GM04504 (cell line): ENCODE data around the gene MED16.
"Not testable (repeated sequence)": the region's sequence is repeated elsewhere in the genome, so short reads cannot be mapped to it uniquely, and the experiment has no call there.

Experiments
- DNase-seq: peaks from one replicate; pipeline ENCODE4 v3.0.0-alpha.2; 2012; ENCODE audit warnings: low read depth

Gene MED16

DNA sequence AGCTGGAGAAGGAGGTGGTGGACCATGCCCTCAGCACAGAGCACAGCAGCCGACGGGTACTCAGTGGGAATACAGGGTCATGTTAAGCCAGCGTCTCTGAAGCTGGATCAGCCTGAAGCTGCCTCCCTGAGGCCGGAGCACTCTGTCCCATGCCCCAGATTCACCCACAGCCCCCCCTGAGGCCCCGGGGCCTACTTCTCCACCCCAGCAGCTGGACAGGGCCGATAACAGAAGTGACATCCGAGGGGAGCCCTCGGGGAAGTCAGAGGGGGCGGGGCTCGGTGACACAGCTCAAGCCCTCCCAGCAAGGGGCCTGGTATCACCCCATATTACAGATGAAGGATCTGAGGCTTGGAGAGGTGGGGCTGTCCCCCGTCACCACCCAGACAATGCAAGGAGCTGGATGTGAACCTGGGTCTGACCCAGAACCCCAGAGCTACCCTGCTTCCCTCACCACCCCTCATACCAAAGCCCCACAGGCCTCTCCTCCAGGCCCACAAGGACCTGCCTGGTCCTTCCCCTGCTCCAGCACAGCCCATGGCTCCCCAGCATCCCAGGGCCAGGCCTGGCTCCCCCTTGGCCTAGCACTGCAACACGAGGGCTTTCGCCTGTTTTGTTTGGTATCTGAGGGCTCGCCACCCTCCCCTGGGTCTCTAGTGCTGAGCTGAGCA lies 14.3 kb upstream of the MED16 start:
- no peak for DNase-seq

DNA sequence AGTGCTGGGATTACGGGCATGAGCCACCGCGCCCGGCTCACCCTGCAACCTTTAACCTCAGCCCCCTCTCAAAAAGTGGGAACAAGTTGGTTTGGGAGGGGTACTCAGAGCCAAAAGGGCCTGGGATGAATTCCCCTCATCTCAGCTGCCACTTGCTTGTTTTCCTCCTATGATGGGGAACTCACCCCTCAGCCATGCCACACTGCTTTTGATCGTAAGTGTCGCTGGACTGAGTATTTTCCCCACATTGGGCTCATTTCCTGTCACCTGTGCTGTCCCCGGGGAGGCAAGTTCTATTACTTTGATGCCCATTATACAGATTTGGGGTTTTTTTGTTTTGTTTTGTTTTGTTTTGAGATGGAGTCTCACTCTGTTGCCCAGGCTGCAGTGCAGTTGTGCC lies 13.5 kb upstream of the MED16 start:
- no peak for DNase-seq

DNA sequence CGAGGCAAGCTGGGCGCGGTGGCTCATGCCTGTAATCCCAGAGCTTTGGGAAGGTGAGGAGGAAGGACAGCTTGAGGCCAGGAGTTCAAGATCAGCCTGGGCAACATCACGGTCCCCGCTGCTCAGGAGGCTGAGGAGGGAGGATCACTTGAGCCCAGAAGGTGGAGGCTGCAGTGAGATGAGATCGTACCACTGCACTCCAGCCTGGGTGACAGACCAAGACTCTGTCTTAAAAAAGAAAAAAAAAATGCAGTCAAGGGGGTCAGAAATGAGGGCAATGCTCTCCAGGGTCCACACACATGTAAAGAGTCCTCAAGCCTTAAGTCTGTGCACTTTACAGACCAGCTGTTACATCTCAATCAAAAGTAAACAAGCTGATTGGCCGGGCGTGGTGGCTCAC lies 11.6 kb upstream of the MED16 start:
- DNase-seq: no peak

DNA sequence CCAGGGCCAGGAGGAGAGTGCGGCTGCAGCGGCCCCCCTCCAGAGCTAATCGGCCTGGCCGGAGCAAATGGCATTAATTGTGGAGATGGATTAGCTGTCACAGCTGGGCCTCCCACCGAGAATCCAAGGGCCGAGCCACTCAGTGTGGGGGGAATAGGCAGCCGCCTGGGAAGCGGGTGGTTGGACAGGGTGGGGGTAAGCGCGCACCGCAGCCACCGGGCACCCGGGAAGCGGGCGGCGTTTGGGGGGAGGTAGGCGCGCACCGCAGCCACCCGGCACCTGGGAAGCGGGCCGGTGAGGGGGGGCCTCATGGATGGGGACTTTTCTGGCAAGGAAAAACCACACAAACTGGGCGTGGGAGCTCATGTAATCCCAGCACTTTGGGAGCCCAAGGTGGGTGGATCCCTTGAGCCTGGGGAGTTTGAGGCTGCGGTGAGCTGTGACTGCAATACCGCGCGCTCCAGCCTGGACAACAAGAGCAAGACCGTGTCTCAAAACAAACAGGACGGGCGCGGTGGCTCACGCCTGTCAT lies 10.3 kb upstream of the MED16 start:
- DNase-seq: no peak

DNA sequence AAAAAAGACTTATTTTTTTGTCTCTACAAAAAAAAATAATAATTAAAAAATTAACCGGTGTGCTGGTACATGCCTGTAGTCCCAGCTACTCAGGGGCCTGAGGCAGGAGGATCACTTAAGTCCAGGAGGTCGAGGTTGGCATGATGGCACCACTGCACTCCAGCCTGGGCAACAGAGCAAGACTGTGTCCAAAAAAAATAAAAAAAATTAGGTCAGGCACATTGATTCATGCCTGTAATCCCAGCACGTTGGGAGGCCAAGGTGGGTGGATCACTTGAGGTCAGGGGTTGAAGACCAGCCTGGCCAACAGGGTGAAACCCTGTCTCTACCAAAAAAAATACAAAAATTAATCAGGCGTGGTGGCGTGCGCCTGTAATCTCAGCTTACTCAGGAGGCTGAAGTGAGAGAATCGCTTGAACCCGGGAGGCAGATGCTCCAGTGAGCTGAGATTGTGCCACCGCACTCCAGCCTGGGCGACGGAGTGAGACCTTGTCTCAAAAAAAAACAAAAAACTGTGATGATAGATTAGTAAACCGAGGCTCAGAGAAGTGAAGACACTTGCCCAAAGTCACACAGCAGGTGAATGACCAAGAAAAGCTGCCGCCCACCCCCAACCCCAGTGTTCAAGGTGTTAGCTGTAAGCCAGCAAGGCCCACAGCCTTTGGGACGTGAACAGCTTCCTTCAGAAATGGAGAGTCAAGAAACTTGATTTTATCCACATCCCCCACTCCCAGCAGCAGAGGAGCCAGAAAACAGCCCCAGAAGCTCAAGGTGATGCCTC lies 9.6 kb upstream of the MED16 start:
- no peak for DNase-seq

DNA sequence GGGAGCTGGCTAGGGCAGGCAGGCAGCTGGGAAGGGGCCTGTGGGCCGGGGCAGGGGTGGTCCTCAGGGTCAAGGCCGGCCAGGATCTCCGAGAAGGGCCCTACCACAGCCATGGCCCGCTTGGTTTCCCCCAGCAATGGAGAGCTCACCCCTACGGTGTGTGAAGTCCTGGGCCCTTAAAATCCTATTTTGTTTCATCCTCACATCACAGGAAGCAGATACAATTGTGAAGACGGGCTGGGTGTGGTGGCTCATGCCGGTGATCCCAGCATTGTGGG lies 9.0 kb upstream of the MED16 start:
- no peak for DNase-seq

DNA sequence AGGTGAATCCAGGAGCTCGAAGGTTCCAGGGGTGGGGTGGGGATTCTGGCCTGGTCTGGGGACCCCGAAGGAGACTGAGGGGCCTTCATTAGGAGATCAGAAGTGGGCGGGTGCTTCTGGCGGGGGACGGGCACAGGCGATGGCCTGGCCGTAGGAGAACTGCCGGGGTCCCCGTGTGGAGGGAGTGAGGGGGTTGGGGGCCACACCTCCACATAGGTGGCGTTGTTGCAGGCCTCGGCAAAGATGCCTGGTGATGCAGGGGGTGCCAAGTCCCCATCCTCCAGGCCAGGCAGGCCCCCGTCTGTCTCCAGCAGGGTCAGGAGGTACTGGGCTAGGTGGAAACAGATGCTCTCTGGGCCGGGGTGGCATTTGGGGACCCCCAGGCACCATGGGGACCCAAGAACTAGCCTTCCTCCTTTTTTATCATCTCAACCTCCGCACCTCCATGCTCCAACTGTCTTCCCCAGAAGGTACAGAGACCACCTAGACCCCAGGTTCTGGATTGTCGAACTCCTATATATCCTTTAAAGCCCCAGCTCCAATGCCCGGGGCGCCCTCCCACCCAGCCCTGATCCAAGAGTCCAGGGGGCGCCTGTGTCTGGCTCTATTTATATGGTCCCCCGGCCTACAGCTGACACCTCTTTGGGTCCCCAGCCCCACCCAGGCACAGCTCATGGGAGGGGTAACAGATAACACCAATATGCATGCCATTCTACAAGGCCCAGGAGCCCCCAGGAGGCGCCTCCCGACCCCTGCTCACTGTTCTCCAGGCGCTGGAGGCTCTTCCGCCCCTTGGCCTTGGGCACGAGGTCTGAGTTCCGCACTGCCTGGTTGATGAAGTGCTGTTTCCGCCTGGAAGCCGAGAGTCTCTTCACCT lies 8.5 kb upstream of the MED16 start:
- no peak for DNase-seq

DNA sequence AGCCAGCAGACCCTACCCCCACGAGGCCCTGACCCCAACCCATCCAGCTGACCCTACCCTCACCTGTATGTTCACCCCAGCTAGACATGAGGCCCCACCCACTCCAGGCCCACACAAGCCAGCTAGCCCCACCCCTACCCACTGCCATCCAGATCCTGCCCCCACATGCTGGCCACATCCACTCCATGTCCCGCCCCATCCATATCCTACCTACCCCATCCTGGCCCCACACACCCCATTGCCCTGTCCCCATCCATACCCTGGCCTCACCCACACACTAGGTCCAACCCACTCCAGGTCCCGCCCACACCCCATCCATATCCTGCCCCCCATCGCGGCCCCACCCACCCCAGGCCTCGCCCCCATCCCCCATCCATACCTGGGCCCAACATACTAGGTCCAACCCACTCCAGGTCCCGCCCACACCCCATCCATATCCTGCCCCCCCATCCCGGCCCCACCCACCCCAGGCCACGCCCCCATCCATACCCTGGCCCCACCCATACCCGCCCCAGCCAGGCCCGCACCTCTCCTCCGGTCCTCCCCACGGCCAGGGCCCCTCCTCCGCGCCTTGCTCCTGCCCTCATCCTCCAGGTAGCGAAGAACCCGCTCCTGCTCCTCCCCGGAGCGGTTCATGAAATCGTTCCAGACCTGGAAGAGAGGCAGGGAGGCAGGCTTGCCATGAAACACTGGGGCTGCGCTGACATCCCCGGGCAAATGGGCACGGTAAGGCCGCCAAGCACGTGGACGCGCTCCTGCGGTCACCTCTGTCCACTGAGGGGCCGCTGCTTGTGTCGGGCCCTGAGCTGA lies 7.5 kb upstream of the MED16 start:
- DNase-seq: no peak

DNA sequence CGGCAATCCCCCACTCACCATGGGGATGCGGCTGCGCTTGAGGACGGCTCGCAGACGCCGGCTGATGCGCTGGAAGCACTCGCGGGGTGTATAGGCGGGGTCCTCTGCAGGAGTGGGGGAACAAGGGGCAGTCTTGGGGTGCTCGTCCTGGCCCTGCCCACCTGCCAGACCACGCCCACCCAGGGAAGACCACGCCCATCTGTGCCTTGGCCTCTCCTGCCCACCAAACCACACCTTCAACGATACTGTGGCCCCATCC lies 7.0 kb upstream of the MED16 start:
- no peak for DNase-seq

DNA sequence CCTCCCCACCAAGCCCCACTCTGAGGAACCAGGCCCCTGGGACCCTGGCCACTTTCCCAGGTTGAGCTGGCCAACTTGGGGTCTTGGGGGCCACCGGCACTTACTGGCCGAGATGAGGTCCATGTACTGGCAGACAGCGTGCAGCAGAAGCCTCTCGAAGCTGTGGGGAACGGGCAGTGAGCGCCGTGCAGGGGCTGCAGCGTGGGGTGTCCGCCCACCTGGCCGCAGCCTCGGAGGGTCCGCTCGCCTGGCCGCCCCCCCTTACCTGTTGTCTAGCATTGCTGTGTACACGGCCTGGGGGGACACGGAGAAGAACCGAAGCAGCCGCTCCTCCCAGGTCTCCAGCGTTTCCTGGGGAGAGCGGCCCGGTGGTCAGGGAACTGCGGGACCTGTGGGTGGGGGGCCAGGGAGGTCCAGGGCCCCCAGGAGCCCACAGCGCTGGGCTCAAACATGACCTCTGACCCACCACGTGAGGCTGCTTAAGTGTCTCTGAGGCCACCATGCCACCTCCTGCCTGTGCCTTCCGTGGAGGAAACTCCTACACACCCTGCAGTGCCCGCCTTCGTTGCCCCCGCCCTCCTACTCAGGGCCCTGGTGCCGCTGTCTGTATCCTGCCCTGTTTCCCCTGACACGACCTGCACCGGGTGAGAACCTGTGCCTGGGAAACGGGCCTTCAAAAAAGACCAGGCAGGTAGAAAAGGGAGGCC lies 6.5 kb upstream of the MED16 start:
- DNase-seq: no peak

DNA sequence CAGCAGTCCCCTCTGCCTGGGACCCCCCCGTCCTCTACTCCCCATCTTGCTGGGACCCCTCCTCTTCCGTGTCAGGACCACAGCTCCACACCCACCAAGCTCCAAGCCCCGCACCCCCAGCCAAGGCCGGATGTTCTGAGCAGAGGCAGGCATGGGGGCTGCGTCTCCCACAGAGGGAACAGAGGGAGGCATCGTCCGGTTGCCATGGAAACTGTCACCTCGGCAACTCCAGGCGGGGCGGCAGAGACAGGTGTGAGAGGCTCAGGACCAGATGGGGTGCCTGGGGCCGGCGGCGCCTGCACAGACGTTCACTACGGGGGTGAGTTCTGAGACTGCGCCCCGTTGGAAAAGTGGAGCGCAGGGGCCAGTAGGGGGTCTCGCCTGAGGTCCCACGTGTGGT lies 5.7 kb upstream of the MED16 start:
- no peak for DNase-seq

DNA sequence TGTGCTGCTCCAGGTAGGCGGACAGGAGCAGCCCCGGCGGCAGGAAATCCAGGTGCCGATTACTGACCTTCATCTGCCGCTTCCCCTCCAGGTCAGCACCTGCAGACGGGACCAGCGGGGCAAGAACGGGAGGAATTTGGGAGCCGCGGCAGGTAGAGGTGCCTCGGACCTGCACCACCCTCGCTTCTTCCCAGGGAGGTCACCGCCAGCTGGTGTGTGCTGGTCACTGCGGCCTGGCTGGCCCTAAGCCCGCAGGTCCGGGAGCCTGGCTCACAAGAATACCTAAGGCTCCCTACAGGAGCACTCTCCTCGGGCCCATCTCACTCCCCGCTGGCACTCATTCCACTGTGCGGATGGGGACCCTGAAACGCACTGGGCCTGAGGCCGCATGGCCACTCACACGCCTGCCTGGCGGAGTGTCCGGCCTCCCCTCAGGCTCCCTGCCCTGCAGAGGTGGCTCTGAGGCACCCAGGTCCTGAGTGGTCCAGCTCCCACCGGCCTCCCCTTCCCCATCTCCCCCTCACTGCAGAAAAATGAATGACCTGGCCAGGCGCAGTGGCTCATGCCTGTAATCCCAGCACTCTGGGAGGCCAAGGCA lies 4.6 kb upstream of the MED16 start:
- no peak for DNase-seq

DNA sequence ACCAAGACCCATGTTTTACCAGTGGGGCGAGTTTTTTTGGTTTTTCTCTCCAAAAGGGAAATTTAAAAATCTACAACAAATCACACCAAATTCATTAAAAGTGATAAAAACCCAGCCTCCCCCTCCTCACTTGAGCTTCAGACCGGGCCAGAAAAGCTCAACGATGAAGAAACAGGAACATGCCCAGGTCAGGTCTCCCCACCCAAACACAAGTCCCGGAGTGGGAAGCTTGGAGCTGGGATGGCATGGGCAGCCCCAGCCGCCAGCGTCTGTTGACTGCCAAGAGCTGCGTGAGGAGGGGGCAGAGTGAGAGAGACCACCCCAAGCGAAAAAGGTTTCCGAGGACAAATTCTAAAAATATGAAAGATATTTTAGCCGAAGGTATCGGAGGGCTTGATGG lies 4.0 kb upstream of the MED16 start:
- DNase-seq: no peak

DNA sequence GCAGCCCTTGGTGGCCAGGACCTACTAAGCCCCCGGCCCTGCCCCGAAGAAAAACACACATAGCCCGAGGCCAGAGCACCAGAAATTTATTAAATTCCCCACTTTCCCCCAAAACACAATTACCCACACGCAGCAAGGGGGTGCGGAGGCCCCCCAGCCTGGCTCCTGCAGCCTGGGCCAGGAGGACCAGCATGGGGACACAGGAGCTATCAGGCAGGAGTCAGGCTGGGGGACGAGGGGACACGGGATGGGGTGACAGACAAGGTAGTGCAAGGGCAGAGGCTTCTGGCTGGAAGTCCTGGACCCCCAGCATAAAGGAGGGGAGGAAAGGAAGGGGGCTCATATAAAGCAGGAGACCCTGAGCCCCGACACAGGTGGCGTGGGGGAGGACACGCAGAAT lies 3.4 kb upstream of the MED16 start:
- no peak for DNase-seq

DNA sequence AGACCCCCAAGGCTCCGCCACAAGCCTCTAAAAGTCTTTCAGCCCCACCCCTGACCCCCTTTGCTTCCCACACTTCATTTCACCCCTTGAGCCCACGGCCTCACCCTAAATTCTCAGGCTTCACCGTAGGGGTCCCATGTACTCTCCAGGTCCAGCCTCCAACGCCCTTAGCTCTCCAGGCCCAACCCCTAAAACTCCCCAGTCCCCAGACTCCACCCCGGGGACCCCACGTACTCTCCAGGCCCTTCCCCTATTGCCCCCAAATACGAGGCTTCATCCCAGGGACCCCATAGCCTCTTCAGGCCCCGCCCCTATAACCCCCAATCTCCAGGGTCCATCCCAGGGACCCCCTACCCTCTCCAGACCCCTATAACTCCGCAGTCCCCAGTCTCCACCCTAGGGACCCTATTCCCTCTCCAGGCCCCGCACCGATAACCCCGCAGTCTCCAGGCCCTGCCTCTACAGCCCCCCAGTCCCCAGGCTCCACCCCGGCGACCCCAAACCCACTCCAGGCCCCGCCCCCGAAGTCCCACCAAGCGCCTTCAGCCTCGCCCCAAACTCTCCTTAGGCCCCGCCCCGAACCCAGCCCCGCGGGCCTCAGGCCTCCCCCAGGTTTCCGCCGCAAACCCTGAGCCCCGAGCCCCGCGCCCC lies 619 bp downstream of the MED16 start:
- DNase-seq: no peak

DNA sequence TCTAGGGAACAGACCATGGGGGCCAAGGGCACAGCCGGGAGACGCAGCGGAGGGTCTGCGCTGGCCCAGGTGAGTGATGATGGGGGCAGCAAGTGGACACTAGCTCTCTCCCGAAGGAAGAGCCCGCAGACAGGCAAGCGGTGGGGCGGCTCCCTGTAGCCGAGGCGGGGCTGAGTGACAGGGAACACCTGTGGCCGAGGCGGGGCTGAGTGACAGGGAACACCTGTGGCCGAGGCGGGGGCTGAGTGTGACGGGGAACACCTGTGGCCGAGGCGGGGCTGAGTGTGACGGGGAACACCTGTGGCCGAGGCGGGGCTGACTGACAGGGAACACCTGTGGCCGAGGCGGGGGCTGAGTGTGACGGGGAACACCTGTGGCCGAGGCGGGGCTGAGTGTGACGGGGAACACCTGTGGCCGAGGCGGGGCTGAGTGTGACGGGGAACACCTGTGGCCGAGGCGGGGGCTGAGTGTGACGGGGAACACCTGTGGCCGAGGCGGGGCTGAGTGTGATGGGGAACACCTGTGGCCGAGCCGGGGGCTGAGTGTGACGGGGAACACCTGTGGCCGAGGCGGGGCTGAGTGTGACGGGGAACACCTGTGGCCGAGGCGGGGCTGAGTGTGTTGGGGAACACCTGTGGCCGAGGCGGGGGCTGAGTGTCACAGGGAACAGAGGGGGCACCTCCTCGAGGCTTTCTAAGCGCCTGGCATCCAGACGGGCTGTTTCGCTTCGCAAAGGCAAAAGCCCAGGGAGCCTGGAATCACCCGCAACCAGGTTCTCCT lies 1.4 kb downstream of the MED16 start:
- not testable (repeated sequence) for DNase-seq

DNA sequence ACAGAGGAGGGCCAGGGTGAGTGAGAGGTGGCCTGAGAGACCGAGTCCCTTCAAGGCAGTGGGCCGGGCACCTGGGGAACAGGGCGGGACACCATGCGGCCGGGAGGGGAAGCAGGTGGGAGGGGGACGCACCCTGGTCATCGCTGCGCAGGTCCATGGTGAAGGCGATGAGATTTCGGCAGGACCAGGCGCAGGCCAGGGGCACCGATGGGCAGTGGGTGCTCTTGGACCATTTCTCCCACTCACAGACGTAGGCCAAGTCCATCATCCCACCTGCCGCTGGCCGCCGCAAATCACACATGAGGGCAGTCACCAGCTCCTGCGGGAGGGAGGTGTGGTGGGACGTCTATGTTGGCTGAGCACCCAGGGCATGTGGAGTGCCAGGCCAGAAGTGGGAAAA lies 2.2 kb downstream of the MED16 start:
- no peak for DNase-seq

DNA sequence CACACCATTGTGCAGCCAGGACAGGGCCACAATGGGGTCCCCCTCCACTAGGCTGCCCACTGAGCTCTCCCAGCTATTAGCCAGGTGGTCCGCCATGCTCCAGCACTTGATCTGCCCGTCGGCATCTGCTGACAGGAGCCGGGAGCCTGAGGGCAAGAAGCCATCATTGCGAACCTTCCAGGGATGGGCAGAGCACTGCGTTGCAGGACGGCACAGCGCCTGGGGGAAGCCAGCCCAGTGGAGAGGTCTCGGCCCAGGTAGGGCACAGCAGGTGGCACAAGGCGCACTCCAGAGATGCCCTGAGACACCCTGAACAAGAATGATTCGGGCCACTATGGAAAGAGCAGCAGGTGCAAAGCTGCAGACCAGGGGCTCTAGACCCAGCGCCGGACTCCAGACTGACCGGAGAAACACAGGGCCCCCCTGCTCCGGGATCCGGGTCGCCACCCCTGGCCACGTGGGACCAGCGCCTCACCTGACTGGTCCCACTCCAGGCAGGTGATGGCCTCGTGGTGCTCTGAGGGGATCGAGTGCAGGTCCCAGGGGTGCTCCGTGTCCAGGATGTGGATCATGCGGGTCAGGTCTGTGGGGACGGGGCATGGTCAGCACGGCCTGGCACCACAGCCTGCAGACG lies 3.2 kb downstream of the MED16 start:
- DNase-seq: no peak

DNA sequence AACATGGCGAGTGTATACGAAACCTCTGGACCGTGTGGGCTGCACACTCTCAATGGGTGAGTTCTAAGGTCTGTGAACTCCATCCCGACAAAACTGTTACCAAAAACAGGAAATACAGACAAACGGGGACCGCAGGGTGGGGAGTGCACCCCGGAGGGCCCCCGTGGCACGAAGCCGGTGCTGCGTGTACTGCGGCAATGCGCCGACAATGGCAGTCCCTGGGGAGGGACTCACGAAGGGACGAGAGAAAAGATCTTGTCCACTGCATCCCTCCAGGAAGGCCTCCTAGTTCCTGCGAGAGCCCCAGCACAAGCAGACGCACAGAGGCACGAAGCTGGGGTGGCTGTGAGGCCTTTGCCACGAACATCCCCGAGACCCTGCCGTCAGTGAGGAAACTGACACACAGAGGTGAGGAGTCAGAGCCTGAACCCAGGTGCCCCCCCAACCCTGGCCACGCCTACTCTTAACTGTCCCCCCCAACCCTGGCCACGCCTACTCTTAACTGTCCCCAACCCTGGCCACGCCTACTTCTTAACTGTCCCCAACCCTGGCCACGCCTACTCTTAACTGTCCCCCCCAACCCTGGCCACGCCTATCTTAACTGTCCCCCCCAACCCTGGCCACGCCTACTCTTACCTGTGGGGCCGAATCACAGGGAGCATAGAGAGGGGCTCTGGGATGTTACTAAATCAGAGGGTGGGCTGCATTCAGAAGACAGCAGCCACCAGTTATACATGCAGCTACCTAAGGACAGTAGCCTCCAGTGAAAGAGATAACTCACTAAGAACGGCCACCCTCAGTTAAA lies 4.2 kb downstream of the MED16 start:
- DNase-seq: no peak
